HG02943 (cell line): Measurements from ENCODE around the gene BCAP31.
A peak's percentile ranks its signal among the peaks of the same experiment; 100 is the strongest.

Experiments used
- ATAC-seq: cut with Tn5 transposase; IDR thresholded peaks from one replicate; pipeline ENCODE4 v1.9.1; 2021; ENCODE audit warnings: mild to moderate bottlenecking, low read depth, moderate library complexity; ENCODE audit not compliant: unreplicated experiment

BCAP31 gene

GRCh38 chrX:153724252-153725038 lies at the start of gene BCAP31, which contains the start of gene ABCD1:
BCAP31 (minus strand) TSS chrX:153724387; CDS start chrX:153723244, 1,143 bp downstream.
ABCD1 (plus strand) TSS chrX:153724856; CDS start chrX:153725267, 411 bp downstream.
- peak; percentile 50 for ATAC-seq

GRCh38 chrX:153773218-153773611 lies 49.0 kb upstream of the BCAP31 start:
- no peak for ATAC-seq

- ATAC-seq = no peak
Observed at GRCh38 chrX:153772316-153773217, 48.4 kb upstream of the BCAP31 start.

GRCh38 chrX:153771415-153772315 lies 47.5 kb upstream of the BCAP31 start:
- ATAC-seq = no peak

- ATAC-seq = no peak
Observed at GRCh38 chrX:153770601-153771414, 46.6 kb upstream of the BCAP31 start.

- no peak for ATAC-seq
Observed at GRCh38 chrX:153769865-153770600, 45.8 kb upstream of the BCAP31 start.

- ATAC-seq = no peak
Observed at GRCh38 chrX:153769158-153769864, 45.1 kb upstream of the BCAP31 start.

GRCh38 chrX:153768311-153769157 lies 44.3 kb upstream of the BCAP31 start:
- no peak for ATAC-seq

- ATAC-seq = no peak
Observed at GRCh38 chrX:153767674-153768055, 43.5 kb upstream of the BCAP31 start.

GRCh38 chrX:153766871-153767673 lies 42.9 kb upstream of the BCAP31 start:
- ATAC-seq = no peak

- ATAC-seq = no peak
Observed at GRCh38 chrX:153766098-153766817, 42.1 kb upstream of the BCAP31 start.

GRCh38 chrX:153765138-153766079 lies 41.2 kb upstream of the BCAP31 start:
- no peak for ATAC-seq

- no peak for ATAC-seq
Observed at GRCh38 chrX:153764786-153765137, 40.6 kb upstream of the BCAP31 start.

GRCh38 chrX:153763989-153764755 lies 40.0 kb upstream of the BCAP31 start, which contains the start of gene PLXNB3:
PLXNB3 (plus strand) TSS chrX:153764249; CDS start chrX:153765536, 1,287 bp downstream.
- ATAC-seq = no peak
